Measurements from ENCODE around the gene HOXA7. TPM values are rescaled to one million over a fixed set of nuclear protein-coding genes. Genes with fewer than 3 reads are reported as not detected.

HOXA7 gene
- total RNA-seq, 1 donor from 2014 or later = not detected

DNA sequence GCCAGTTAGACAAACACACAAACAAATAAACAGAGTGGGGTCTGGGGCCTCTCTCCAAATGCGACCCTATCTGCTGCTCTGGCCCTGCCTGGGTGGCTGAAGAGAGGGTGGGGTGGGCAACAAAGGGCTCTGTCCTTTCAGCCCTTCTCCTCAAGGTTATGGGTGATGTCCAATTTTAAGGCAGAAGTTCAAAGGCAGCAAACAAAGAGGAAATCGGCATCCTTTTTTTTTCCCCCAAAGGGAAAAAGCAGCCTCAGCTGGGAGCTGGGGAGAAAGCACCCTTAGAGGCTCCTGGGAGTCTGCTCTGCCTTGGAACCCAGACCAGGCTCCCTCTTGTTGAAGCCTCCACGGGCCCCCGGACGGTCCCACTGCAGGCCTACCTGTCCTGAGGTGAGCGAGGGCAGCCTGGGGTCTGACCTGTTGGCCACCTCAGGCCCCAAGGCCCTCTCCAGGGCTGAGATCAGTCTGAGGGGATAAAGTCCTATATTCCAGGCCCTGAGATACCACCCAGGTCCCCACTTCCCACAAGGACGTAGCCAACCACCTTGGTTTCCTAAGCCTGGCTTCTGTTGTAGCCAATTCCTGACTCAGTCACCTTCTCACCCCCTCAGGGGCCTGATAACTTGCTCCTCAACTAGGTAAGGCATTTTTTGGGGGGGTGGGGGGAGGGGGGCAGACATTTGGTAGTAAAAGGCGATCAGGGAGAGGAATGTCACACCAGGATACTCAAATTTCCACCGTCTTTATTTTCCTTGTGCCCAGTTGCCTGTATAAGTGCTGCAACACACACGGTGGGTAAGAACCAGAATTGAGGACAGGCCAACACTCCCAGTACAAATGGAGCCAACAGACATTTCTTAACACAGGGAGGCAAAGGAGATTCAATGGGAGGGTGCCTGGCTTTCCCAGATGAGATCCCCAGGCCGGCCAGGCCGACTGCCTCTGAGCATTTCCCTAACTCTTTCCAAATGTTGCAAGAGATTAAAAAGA lies 24.3 kb upstream of the HOXA7 start:
- peaks cover 22% of the 10 kb centered on the region for H3K4me1 Mint-ChIP-seq
- H3K27me3 Mint-ChIP-seq = peaks cover 70% of the 10 kb centered on the region
- ChIA-PET CTCF (interaction anchor here (1.2 to 2.0 kb wide), 5 partner anchors 9 to 1288 kb away, joined by 3 to 10 read pairs (median 5); no protein-coding TSS in a partner anchor), POLR2A (interaction anchor here (0.6 kb wide), 1 partner anchor 38 kb away, joined by 4 read pairs; no protein-coding TSS in a partner anchor)
- H3K4me3 Mint-ChIP-seq = no peak overlapping the region
- TF ChIP-seq, protein P1, sequence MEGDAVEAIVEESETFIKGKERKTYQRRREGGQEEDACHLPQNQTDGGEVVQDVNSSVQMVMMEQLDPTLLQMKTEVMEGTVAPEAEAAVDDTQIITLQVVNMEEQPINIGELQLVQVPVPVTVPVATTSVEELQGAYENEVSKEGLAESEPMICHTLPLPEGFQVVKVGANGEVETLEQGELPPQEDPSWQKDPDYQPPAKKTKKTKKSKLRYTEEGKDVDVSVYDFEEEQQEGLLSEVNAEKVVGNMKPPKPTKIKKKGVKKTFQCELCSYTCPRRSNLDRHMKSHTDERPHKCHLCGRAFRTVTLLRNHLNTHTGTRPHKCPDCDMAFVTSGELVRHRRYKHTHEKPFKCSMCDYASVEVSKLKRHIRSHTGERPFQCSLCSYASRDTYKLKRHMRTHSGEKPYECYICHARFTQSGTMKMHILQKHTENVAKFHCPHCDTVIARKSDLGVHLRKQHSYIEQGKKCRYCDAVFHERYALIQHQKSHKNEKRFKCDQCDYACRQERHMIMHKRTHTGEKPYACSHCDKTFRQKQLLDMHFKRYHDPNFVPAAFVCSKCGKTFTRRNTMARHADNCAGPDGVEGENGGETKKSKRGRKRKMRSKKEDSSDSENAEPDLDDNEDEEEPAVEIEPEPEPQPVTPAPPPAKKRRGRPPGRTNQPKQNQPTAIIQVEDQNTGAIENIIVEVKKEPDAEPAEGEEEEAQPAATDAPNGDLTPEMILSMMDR (IDR thresholded peaks at IDR 0.05) = no peak
- intact Hi-C loops (cut with micrococcal nuclease) = no loop called here
- peak; percentile 10 for DNase-seq
- H3K27ac Mint-ChIP-seq = no peak overlapping the region
- ATAC-seq (ENCODE audit: low read depth) = no peak
- H3K36me3 Mint-ChIP-seq (ENCODE audit: low read depth) = no peaks in the 10 kb centered on the region
- no peaks in the 10 kb centered on the region for H3K9me3 Mint-ChIP-seq

DNA sequence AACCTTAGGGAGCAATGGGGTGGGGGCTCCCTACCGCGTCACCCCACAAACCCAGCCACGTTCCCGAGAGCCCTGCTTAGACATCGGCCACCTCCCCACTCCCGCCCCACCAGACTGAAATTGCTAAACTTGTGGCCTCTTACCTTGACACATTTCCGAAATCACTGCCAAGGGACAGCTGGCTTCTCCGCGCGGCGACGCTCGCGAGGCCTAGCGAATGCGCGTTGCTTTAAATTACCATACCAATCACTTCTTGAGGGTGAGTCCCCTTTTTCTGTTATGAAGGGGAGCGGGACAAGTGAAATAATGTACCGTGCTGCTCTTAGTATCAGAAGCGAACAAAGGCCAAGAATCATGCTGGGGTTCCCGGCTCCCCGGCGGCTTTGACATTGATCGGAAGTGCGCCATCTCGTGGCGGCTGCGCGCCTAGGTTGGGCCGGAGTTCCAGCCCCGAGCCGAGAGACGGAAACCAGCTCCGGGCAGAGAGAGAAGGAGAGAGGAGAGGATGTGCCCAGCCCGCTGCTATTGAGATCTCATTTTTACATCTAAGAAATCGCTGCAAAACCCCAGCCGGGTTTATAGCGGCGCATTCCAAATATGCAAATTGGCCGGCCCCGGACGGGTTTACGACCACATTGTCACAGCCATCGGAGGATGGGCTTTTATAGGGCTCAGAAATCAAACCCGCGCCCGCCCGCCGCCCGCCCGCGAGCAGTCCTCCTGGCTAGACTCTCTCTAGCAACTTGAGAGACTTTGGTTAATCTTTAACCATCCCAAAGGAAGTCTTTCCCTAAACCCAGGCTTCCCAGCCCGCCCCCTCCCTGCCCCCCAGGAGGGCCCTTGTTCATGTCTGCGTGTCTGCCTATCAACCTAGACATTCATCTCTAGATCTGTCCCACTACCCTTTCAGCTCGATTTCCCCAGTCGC lies 23.3 kb upstream of the HOXA7 start:
- TF ChIP-seq, protein P1 (IDR thresholded peaks at IDR 0.05) = peak; percentile 24
- intact Hi-C loops (cut with micrococcal nuclease) = no loop called here
- Mint-ChIP-seq H3K9me3 (no peaks in the 10 kb centered on the region), H3K4me1 (peaks cover 15% of the 10 kb centered on the region), H3K4me3 (peak overlapping the region; percentile 39), H3K36me3 (ENCODE audit: low read depth) (no peaks in the 10 kb centered on the region), H3K27me3 (peaks cover 69% of the 10 kb centered on the region), H3K27ac (no peak overlapping the region)
- ChIA-PET POLR2A (interaction anchor here (0.6 kb wide), 1 partner anchor 39 kb away, joined by 4 read pairs; no protein-coding TSS in a partner anchor), CTCF (interaction anchor here (1.2 to 2.0 kb wide), 4 partner anchors 10 to 1287 kb away, joined by 4 to 10 read pairs (median 7); no protein-coding TSS in a partner anchor)
- peak; percentile 47 for ATAC-seq (ENCODE audit: low read depth)
- DNase-seq = peak; percentile 29

DNA sequence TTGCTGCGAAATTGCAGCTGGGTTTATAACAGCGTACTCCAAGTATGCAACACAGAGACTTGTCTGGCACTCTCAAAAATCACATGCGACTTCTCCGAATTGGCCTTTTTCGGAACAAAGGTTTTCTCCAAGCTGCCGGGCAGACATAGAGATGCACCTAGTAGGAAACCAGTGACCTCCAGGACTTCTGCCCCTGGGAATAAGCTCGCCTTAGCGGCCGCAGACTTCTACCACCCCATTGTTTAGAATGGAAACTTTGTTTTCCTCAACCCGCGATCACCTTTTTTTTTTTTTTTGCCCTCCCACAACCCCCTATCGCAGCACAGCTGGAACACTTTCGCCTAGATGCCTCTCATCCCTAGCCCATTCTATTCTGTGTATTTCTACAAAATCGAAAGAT lies 22.6 kb upstream of the HOXA7 start:
- intact Hi-C loops (cut with micrococcal nuclease) = no loop called here
- Mint-ChIP-seq H3K27ac (no peak overlapping the region), H3K36me3 (ENCODE audit: low read depth) (no peaks in the 10 kb centered on the region), H3K27me3 (peaks cover 66% of the 10 kb centered on the region), H3K9me3 (no peaks in the 10 kb centered on the region), H3K4me3 (no peak overlapping the region), H3K4me1 (peaks cover 14% of the 10 kb centered on the region)
- TF ChIP-seq, protein P1 (IDR thresholded peaks at IDR 0.05) = no peak
- ATAC-seq (ENCODE audit: low read depth) = no peak
- ChIA-PET POLR2A (interaction anchor here (0.6 kb wide), 1 partner anchor 591 kb away, joined by 3 read pairs; no protein-coding TSS in a partner anchor), CTCF (interaction anchor here (1.5 to 2.0 kb wide), 3 partner anchors 11 to 1287 kb away, joined by 5 to 10 read pairs (median 9); no protein-coding TSS in a partner anchor)
- no peak for DNase-seq

DNA sequence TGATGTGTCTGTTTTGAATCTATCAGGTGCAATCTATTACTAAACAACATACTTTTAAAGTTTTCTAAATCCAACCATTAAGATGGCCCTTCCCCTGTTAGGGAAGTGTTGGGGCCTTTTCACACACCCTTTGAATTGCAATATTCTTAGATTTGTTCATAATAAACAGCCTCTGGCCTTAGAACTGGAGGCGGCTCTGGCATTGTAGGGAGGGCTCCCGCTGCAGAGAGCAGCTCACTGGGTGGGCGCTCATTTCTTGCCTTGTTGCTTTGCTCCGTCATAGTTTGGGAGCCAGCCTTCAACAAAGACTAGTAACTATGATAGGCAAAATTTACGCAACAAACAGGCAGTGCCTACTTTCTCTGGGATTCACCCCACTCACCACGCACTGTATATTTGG lies 21.9 kb upstream of the HOXA7 start:
- Mint-ChIP-seq H3K4me3 (no peak overlapping the region), H3K27ac (no peak overlapping the region), H3K27me3 (peaks cover 62% of the 10 kb centered on the region), H3K36me3 (ENCODE audit: low read depth) (no peaks in the 10 kb centered on the region), H3K9me3 (no peaks in the 10 kb centered on the region), H3K4me1 (peaks cover 10% of the 10 kb centered on the region)
- intact Hi-C loops (cut with micrococcal nuclease) = no loop called here
- no peak for ATAC-seq (ENCODE audit: low read depth)
- TF ChIP-seq, protein P1 (IDR thresholded peaks at IDR 0.05) = no peak
- ChIA-PET POLR2A (interaction anchor here (0.6 kb wide), 1 partner anchor 592 kb away, joined by 3 read pairs; no protein-coding TSS in a partner anchor), CTCF (interaction anchor here (1.8 kb wide), 1 partner anchor 17 kb away, joined by 10 read pairs; no protein-coding TSS in a partner anchor)
- DNase-seq = no peak
